T-helper 2 cell treated with Interferon-gamma antibody and Interleukin-4, amounts not matched to agents 100 ng/mL and 5 ng/mL, for 36 hours (primary cell): ENCODE measurements around the gene CIC. TPM values are rescaled to one million over a fixed set of nuclear protein-coding genes. Genes with fewer than 3 reads are reported as not detected.
"Not testable (repeated sequence)": the region's sequence is repeated elsewhere in the genome, so short reads cannot be mapped to it uniquely, and the experiment has no call there.

Experiments
- intact Hi-C: fragments of 100-400 bp; cut with micrococcal nuclease; formaldehyde crosslinking; loops from one replicate; pipeline ENCODE4 v1.15.1; 2023
- total RNA-seq: library from RNA; stranded (reverse); gene quantifications from 2 replicates; pipeline ENCODE4 v1.2.3, GENCODE V29; 2022

Gene CIC
- total RNA-seq, 1 donor from 2014 or later = 71.8 TPM

GRCh38 chr19:42327381-42327780, 58.3 kb downstream of the CIC start:
- intact Hi-C loops = loop anchor here (5.0 kb wide), 1 partner anchor 70 kb away; no protein-coding TSS in a partner anchor

- intact Hi-C loops = loop anchor here (5.0 kb wide), 1 partner anchor 69 kb away; no protein-coding TSS in a partner anchor
Measured at GRCh38 chr19:42328106-42328505, 59.1 kb downstream of the CIC start.

- intact Hi-C loops = loop anchor here (5.0 kb wide), 1 partner anchor 68 kb away; no protein-coding TSS in a partner anchor
Measured at GRCh38 chr19:42328854-42329253, 59.8 kb downstream of the CIC start.

GRCh38 chr19:42330241-42330711, 61.2 kb downstream of the CIC start:
- intact Hi-C loops = no loop called here

GRCh38 chr19:42331333-42331732, 62.3 kb downstream of the CIC start:
- intact Hi-C loops = not testable (repeated sequence)

- intact Hi-C loops = no loop called here
Measured at GRCh38 chr19:42332059-42332458, 63.0 kb downstream of the CIC start.

GRCh38 chr19:42333018-42333417, 64.0 kb downstream of the CIC start:
- intact Hi-C loops = no loop called here

GRCh38 chr19:42333975-42334696, 65.1 kb downstream of the CIC start:
- intact Hi-C loops = no loop called here

GRCh38 chr19:42334697-42335373, 65.8 kb downstream of the CIC start:
- intact Hi-C loops = no loop called here

- intact Hi-C loops = no loop called here
Measured at GRCh38 chr19:42335374-42335936, 66.4 kb downstream of the CIC start.

- intact Hi-C loops = no loop called here
Measured at GRCh38 chr19:42335971-42336370, 66.9 kb downstream of the CIC start.

GRCh38 chr19:42339126-42339860, 70.2 kb downstream of the CIC start:
- intact Hi-C loops = not testable (repeated sequence)

- intact Hi-C loops = not testable (repeated sequence)
Measured at GRCh38 chr19:42339922-42340321, 70.9 kb downstream of the CIC start.

- intact Hi-C loops = no loop called here
Measured at GRCh38 chr19:42343344-42344110, 74.5 kb downstream of the CIC start.

- intact Hi-C loops = no loop called here
Measured at GRCh38 chr19:42344336-42344893, 75.4 kb downstream of the CIC start.

Other genes starting within 250 kb of the CIC start
- 2.0 and 2.9 TPM in 2 replicates for gene GRIK5, start 199.0 kb upstream of the CIC start, total RNA-seq
- 14.2 and 14.6 TPM in 2 replicates for gene ZNF574, start 193.1 kb upstream of the CIC start, total RNA-seq
- gene POU2F2, start 136.8 kb upstream of the CIC start, total RNA-seq = 25.6 and 28.1 TPM in 2 replicates
- gene DEDD2, start 51.6 kb upstream of the CIC start, total RNA-seq = 40.3 and 40.4 TPM in 2 replicates
- 18.4 and 20.0 TPM in 2 replicates for gene ZNF526, start 48.9 kb upstream of the CIC start, total RNA-seq
- 49.1 and 49.4 TPM in 2 replicates for gene GSK3A, start 26.6 kb upstream of the CIC start, total RNA-seq
- 36.2 and 41.4 TPM in 2 replicates for gene ERF, start 14.1 kb upstream of the CIC start, total RNA-seq
- gene PRR19, start 32.9 kb downstream of the CIC start, total RNA-seq = 0.64 TPM in 2 replicates
- gene PAFAH1B3, start 33.4 kb downstream of the CIC start, total RNA-seq = 40.5 and 45.8 TPM in 2 replicates
- gene TMEM145, start 44.1 kb downstream of the CIC start, total RNA-seq = 0.77 TPM in 1 of 2 replicates, not detected in the other
- gene MEGF8, start 56.4 kb downstream of the CIC start, total RNA-seq = 4.2 and 5.0 TPM in 2 replicates
- gene CNFN, start 121.0 kb downstream of the CIC start, total RNA-seq = 0.34 TPM in 1 of 2 replicates, not detected in the other
- gene LIPE, start 158.1 kb downstream of the CIC start, total RNA-seq = 29.1 and 30.5 TPM in 2 replicates
- gene CXCL17, start 173.7 kb downstream of the CIC start, total RNA-seq = not detected in 2 replicates